H9 (cell line): ENCODE measurements around the gene ZBTB16. TPM values are rescaled to one million over a fixed set of nuclear protein-coding genes. Genes with fewer than 3 reads are reported as not detected.

Experiments
- DNase-seq: peaks from one replicate; pipeline ENCODE4 v3.0.0-alpha.2; 2017
- H2AFZ ChIP-seq: one replicate; pipeline ENCODE4 v1.6.1; 2013; ENCODE audit warnings: mild to moderate bottlenecking, low read length, control low read depth, moderate library complexity
- H2AK5ac ChIP-seq: 2 replicates; pipeline ENCODE4 v1.6.1; 2013; ENCODE audit warnings: low read length, control low read depth, mixed read lengths; ENCODE audit not compliant: insufficient read length
- H2BK120ac ChIP-seq: one replicate; pipeline ENCODE4 v1.6.1; 2013; ENCODE audit warnings: low read depth, mild to moderate bottlenecking, low read length, control low read depth, inconsistent platforms; ENCODE audit not compliant: poor library complexity, severe bottlenecking
- H2BK12ac ChIP-seq: 2 replicates; pipeline ENCODE4 v1.6.1; 2013; ENCODE audit warnings: low read length, control low read depth, mixed read lengths, low read depth; ENCODE audit not compliant: insufficient read length
- H2BK15ac ChIP-seq: 2 replicates; pipeline ENCODE4 v1.6.1; 2013; ENCODE audit warnings: low read depth, low read length, control low read depth
- H2BK20ac ChIP-seq: one replicate; pipeline ENCODE4 v1.6.1; 2013; ENCODE audit warnings: low read depth, mild to moderate bottlenecking, low read length, control low read depth, inconsistent platforms; ENCODE audit not compliant: poor library complexity, severe bottlenecking
- H2BK5ac ChIP-seq: 2 replicates; pipeline ENCODE4 v1.6.1; 2013; ENCODE audit warnings: low read length, control low read depth, mixed read lengths; ENCODE audit not compliant: insufficient read length
- H3K14ac ChIP-seq: 2 replicates; pipeline ENCODE4 v1.6.1; 2013; ENCODE audit warnings: low read length, control low read depth; ENCODE audit not compliant: insufficient read depth
- H3K18ac ChIP-seq: 2 replicates; pipeline ENCODE4 v1.6.1; 2013; ENCODE audit warnings: low read depth, mild to moderate bottlenecking, mixed read lengths, low read length, control low read depth; ENCODE audit not compliant: insufficient read length
- H3K23ac ChIP-seq: 2 replicates; pipeline ENCODE4 v1.6.1; 2013; ENCODE audit warnings: low read length, control low read depth, mixed read lengths, low read depth; ENCODE audit not compliant: insufficient read length
- H3K23me2 ChIP-seq: 2 replicates; pipeline ENCODE4 v1.6.1; 2013; ENCODE audit warnings: low read depth, mild to moderate bottlenecking, mixed read lengths, low read length, control low read depth; ENCODE audit not compliant: insufficient read length, poor library complexity, severe bottlenecking
- H3K27ac ChIP-seq: 2 replicates; pipeline ENCODE4 v1.5.1; 2013; ENCODE audit warnings: low read length, control low read depth, mixed read lengths, low read depth; ENCODE audit not compliant: insufficient read length
- H3K27me3 ChIP-seq: 2 replicates; pipeline ENCODE4 v1.6.1; 2013; ENCODE audit warnings: low read length, control low read depth, inconsistent platforms; ENCODE audit not compliant: insufficient read depth
- H3K4ac ChIP-seq: 2 replicates; pipeline ENCODE4 v1.6.1; 2013; ENCODE audit warnings: low read depth, mild to moderate bottlenecking, control low read depth, inconsistent platforms, low read length, moderate library complexity
- H3K4me1 ChIP-seq: 2 replicates; pipeline ENCODE4 v1.6.1; 2013; ENCODE audit warnings: low read length, control low read depth, inconsistent platforms; ENCODE audit not compliant: insufficient read depth
- H3K4me2 ChIP-seq: 2 replicates; pipeline ENCODE4 v1.6.1; 2013; ENCODE audit warnings: low read length, control low read depth, mixed read lengths; ENCODE audit not compliant: insufficient read length, insufficient read depth
- H3K56ac ChIP-seq: 2 replicates; pipeline ENCODE4 v1.6.1; 2013; ENCODE audit warnings: low read depth, mild to moderate bottlenecking, mixed read lengths, low read length, control low read depth; ENCODE audit not compliant: insufficient read length
- H3K79me1 ChIP-seq: 2 replicates; pipeline ENCODE4 v1.6.1; 2013; ENCODE audit warnings: low read depth, mild to moderate bottlenecking, moderate library complexity, low read length, control low read depth, inconsistent platforms; ENCODE audit not compliant: insufficient read depth, poor library complexity, severe bottlenecking
- H3K79me2 ChIP-seq: 2 replicates; pipeline ENCODE4 v1.6.1; 2013; ENCODE audit warnings: low read length, control low read depth, inconsistent platforms; ENCODE audit not compliant: insufficient read depth
- H3K9ac ChIP-seq: 2 replicates; pipeline ENCODE4 v1.6.1; 2013; ENCODE audit warnings: low read length, control low read depth, mixed read lengths; ENCODE audit not compliant: insufficient read length; ENCODE audit errors: extremely low read depth
- H3K9me3 ChIP-seq: one replicate; pipeline ENCODE4 v1.6.1; 2013; ENCODE audit warnings: low read depth, low read length, inconsistent platforms; ENCODE audit not compliant: control insufficient read depth
- H3T11ph ChIP-seq: one replicate; pipeline ENCODE4 v1.6.1; 2013; ENCODE audit warnings: mild to moderate bottlenecking, low read length, control low read depth, inconsistent platforms
- H4K20me1 ChIP-seq: one replicate; pipeline ENCODE4 v1.6.1; 2013; ENCODE audit not compliant: control insufficient read depth, insufficient read length, insufficient read depth
- H4K5ac ChIP-seq: 2 replicates; pipeline ENCODE4 v1.6.1; 2013; ENCODE audit warnings: low read depth, mild to moderate bottlenecking, mixed read lengths, low read length, control low read depth; ENCODE audit not compliant: insufficient read length
- H4K8ac ChIP-seq: replicated peaks from 2 replicates; pipeline ENCODE4 v1.6.1; 2013; ENCODE audit warnings: low read length, control low read depth, mixed read lengths, low read depth; ENCODE audit not compliant: insufficient read length
- H4K91ac ChIP-seq: 2 replicates; pipeline ENCODE4 v1.6.1; 2013; ENCODE audit warnings: low read depth, mild to moderate bottlenecking, moderate library complexity, mixed read lengths, low read length, control low read depth; ENCODE audit not compliant: insufficient read length
- H3K27ac Mint-ChIP-seq, 3 experiments: 2 replicates in 2 of 3; 3 replicates in 1 of 3; pipeline ENCODE4 v1.8.0; 2020 to 2021; ENCODE audit warnings: mixed read lengths in 3 of 3, mild to moderate bottlenecking in 1 of 3, moderate library complexity in 1 of 3
- H3K27me3 Mint-ChIP-seq: 2 replicates; pipeline ENCODE4 v1.8.0; 2021; ENCODE audit warnings: low read depth, mild to moderate bottlenecking, moderate library complexity, mixed read lengths
- H3K36me3 Mint-ChIP-seq, 3 experiments: 2 replicates in 2 of 3; 3 replicates in 1 of 3; pipeline ENCODE4 v1.8.0; 2020 to 2021; ENCODE audit warnings: low read depth in 3 of 3, mixed read lengths in 3 of 3; ENCODE audit not compliant: insufficient read depth in 1 of 3
- H3K4me1 Mint-ChIP-seq, 2 experiments: 2 replicates each; pipeline ENCODE4 v1.8.0; 2020; ENCODE audit warnings: mixed read lengths in 2 of 2
- H3K4me3 Mint-ChIP-seq, 2 experiments: 2 replicates in 1 of 2; 3 replicates in 1 of 2; pipeline ENCODE4 v1.8.0; 2020 to 2021; ENCODE audit warnings: mild to moderate bottlenecking in 2 of 2, mixed read lengths in 2 of 2, moderate library complexity in 1 of 2
- H3K9me3 Mint-ChIP-seq, 2 experiments: 2 replicates in 1 of 2; 3 replicates in 1 of 2; pipeline ENCODE4 v1.8.0; 2020; ENCODE audit warnings: mild to moderate bottlenecking in 2 of 2, mixed read lengths in 2 of 2, moderate library complexity in 1 of 2
- CTCF ChIP-seq: fragments of 200-600 bp; sonication (generic); conservative IDR thresholded peaks from 3 replicates; pipeline ENCODE4 v1.8.0; 2021; ENCODE audit warnings: antibody characterized with exemption, mild to moderate bottlenecking
- WGBS: extraction: QIAGEN DNeasy Blood & Tissue Kit; methylation state at CpG from one replicate; pipeline ENCODE4 v1.1.7; 2013; ENCODE audit warnings: missing lambda C conversion rate, low lambda C conversion rate, mixed read lengths; ENCODE audit not compliant: insufficient read length; ENCODE audit errors: extremely low coverage; 5-methylcytosine and 5-hydroxymethylcytosine counted together
- total RNA-seq: library from RNA; stranded (reverse); gene quantifications from 2 replicates; pipeline ENCODE4 v1.2.1, GENCODE V29; 2021

The ZBTB16 gene
- total RNA-seq, 1 experiment from 2014 or later: not detected

GRCh38 chr11:114153224-114153623, 93.7 kb downstream of the ZBTB16 start:
- no peaks in the 10 kb centered on the region for H3K79me2 ChIP-seq
- no CpG with 5 or more reads among the region's 4 CpGs for WGBS
- H4K8ac ChIP-seq: no peak overlapping the region
- no peak overlapping the region for H2BK15ac ChIP-seq
- H3K18ac ChIP-seq: no peak overlapping the region
- H3K4me3 Mint-ChIP-seq: no peak overlapping the region
- peaks cover 0 to 4% of the 10 kb centered on the region in 2 experiments; a peak in 1 of 4 replicates for H3K4me1 Mint-ChIP-seq
- no peak overlapping the region for H2AFZ ChIP-seq
- no peak overlapping the region for H3K27ac Mint-ChIP-seq
- H3K4ac ChIP-seq: no peak overlapping the region
- no peak overlapping the region for H4K5ac ChIP-seq
- no peak overlapping the region for H3K56ac ChIP-seq
- no peaks in the 10 kb centered on the region for H3K79me1 ChIP-seq
- H2BK120ac ChIP-seq: no peak overlapping the region
- no peak overlapping the region for H3K23ac ChIP-seq
- H3K14ac ChIP-seq: no peak overlapping the region
- no peak overlapping the region for H2BK20ac ChIP-seq
- no peak for DNase-seq
- H3K23me2 ChIP-seq: no peaks in the 10 kb centered on the region
- TF ChIP-seq CTCF: no peak
- H3K27me3 ChIP-seq: no peaks in the 10 kb centered on the region; the same call in 1 of the 2 replicates
- no peak overlapping the region for H4K91ac ChIP-seq
- H3K9ac ChIP-seq: no peak overlapping the region
- no peak overlapping the region for H2BK5ac ChIP-seq
- no peaks in the 10 kb centered on the region for H3K9me3 Mint-ChIP-seq
- no peaks in the 10 kb centered on the region; a peak in 1 of 7 replicates for H3K36me3 Mint-ChIP-seq
- peaks cover 20% of the 10 kb centered on the region for H3K27me3 Mint-ChIP-seq
- H2AK5ac ChIP-seq: no peak overlapping the region
- H3K4me1 ChIP-seq: no peaks in the 10 kb centered on the region
- no peak overlapping the region for H2BK12ac ChIP-seq
- H3K4me2 ChIP-seq: no peak overlapping the region
- H4K20me1 ChIP-seq: no peaks in the 10 kb centered on the region
- no peaks in the 10 kb centered on the region for H3K9me3 ChIP-seq
- no peak overlapping the region for H3K27ac ChIP-seq
- no peak overlapping the region for H3T11ph ChIP-seq
